NCI-H446 treated with DMSO at 0.1 percent for 48 hours (cell line): ENCODE results near the gene NKX2-2.
"Not testable (repeated sequence)": the region's sequence is repeated elsewhere in the genome, so short reads cannot be mapped to it uniquely, and the experiment has no call there.

ENCODE experiments used
- DNase-seq: peaks from one replicate; lab custom pipeline; 2025; lab: John Stamatoyannopoulos, UW

The NKX2-2 gene

DNA sequence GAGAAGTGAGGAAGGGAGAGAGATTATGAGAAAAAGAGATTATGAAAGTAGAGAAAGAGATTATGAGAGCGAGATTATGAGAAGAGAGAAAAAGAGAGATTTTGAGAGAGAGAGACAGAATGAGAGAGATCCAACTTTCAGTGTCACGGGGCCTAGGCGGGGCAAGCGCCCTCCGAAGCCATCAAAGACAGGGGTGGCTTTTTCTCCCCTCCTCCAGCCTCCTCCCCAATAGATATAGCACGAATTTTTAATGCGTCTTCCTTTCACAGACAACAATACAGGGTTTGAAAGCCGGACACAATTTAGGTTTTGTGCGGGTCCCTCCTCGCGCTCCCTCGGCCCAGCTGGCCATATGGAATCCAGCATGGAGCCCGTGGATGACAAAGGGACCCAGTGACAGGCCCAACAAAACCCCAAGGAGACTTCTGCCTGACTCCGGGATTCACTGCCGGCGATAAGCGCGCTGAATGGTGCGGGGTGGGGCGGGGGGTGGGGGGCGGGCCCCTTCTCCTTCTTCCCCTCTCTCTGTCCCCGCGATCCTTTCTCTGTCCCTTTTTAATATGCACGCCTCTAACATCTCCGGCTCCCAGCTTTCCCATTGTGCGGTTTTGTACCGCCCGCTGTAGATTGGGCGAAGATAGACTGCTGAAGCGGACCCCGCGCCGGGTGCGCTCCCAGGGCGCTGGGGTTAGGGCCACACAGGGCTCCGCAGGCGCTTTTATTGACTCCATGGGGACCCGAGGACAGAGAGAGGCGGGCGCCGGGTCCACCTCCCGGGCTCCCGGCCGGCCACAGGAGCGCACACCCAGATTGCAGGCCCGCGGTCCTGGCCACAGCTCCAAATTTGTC lies 5.4 kb downstream of the NKX2-2 start:
- no peak for DNase-seq

GRCh38 chr20:21507400-21508229 lies 6.2 kb downstream of the NKX2-2 start:
- no peak for DNase-seq

DNA sequence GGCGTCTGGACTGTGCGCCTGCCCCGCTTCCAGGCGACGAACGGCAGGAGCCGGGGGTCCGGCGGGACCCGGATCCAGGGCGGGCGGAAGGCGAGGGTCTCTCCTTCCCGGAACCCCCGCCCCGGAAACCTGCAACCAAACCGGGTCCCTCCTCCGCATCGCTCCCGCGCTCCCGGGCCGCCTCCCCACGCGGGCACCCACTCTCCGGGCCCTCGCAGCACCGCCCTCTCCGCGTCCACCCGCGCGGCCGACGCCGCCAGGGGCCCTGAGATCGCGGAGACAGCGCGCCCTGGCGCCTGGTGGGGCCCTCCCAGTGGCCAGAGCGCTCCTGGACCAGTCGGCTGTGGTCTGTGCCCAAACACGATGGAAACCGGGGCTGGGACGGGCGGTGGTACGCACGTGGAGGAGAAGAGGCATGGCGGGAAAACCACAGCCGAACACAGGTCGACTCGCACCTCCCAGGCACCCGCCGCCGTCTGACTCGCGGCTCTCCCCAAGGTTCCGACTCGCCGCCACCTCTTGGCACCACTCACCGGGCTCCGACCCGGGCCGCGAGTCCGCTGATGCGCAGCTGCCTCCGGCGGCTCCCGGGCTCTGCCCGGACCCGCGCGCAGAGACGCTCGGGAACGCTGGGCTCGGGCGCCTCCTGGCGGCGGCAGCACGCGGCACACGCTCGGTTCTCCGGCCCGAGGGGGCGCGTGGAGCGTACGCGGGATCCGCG lies 7.9 kb downstream of the NKX2-2 start:
- DNase-seq: no peak

- peak; percentile 25 for DNase-seq
Measured at GRCh38 chr20:21505161-21505809, 8.6 kb downstream of the NKX2-2 start.

GRCh38 chr20:21504323-21504722 lies 9.5 kb downstream of the NKX2-2 start:
- DNase-seq: no peak

DNA sequence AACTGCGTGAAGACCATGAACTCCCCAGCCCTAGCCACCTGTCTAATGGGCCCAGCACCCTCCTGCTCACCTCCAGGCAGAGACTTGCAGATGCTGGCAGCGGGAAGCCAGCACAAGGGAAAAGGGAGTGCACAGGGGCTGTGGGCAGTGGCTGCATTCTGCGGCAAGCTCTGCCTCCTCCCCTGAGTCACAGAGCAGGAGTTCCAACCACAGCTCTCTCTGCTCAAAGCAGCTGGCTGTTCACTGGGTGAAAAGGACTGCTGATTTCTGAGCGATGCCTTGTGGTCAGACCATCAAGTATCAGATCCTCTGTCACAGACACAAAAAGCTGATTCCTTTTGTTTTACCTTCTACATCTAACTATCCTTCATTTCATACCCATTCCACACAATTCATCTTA lies 10.5 kb downstream of the NKX2-2 start:
- no peak for DNase-seq

- DNase-seq: no peak
Measured at GRCh38 chr20:21501184-21501583, 12.7 kb downstream of the NKX2-2 start.

DNA sequence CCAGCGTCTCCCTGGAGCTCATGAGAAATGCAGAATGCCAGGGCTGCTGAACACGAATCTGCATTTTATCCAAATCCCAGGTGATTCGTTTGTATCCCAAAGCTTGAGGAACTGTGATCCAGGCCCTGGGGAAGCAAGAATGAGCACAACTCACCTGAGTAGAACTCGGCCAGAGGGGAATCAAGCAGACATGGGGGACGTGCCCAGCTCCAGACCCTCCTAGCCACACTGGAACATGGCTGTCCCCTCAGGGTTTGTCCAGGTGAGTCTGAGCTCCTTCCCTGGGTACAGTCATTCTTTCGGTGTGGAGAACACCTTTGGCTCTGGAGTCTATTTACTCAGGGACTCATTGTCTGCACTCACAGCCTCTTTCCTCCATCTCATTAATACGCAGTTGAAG lies 13.3 kb downstream of the NKX2-2 start:
- DNase-seq: no peak

DNA sequence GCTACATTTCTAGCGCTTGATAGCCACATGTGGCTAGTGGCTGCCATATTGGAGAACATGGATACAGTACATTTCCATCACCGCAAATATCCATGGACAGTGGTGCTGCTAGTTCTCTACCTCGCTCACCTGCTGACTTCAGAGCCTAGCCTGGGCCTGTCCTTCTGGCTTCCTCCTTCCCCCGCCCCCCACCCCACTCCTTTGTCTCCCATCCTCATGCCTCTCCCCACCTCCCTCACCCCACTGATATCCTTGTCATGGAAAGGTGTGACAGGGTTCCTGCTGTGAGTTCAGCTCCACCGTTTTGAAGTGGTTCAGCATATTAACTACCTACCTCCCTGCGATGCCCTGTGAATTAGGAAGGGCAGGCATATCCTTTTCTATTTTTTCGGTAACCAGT lies 14.2 kb downstream of the NKX2-2 start:
- DNase-seq: no peak

GRCh38 chr20:21498635-21499034 lies 15.2 kb downstream of the NKX2-2 start:
- DNase-seq: no peak

- no peak for DNase-seq
Measured at GRCh38 chr20:21498195-21498594, 15.7 kb downstream of the NKX2-2 start.

DNA sequence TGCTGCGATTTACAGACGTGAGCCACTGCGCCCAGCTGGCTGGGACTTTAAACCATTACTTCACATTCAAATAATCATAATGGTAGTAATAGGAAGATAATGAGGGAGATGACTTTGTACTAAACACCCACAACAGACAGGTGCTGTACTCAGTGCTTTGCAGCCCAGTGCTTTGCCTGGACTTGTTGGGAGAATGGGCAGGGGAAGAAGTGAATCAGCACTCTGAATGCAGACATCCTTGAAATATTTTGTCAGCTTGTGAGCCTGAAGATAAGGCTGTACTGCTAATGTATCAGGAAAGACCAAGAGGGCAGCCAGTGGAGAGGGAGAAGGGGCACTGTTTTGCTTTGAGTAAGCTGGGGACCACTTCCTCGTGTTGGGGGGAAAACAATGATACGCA lies 17.4 kb downstream of the NKX2-2 start:
- no peak for DNase-seq

- no peak for DNase-seq
Measured at GRCh38 chr20:21493049-21493448, 20.8 kb downstream of the NKX2-2 start.

DNA sequence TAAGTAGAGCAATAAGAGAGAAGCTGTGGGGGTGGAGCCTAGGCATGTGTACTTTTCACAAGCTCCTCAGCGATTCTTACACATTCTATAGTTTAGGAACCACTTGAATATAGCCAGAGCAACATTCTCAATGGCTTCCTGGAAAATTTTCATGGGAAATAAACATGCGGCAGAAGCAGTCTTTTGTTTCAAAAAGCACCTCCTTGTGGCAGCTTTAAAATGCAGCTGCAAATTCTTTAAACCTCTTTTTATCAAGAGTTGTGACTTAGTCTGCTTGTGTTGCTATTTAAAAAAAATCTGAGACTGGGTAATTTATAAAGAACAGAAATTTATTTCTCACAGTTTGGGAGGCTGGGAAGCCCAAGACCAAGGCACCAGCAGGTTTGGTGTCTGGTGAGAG lies 23.8 kb downstream of the NKX2-2 start:
- no peak for DNase-seq

DNA sequence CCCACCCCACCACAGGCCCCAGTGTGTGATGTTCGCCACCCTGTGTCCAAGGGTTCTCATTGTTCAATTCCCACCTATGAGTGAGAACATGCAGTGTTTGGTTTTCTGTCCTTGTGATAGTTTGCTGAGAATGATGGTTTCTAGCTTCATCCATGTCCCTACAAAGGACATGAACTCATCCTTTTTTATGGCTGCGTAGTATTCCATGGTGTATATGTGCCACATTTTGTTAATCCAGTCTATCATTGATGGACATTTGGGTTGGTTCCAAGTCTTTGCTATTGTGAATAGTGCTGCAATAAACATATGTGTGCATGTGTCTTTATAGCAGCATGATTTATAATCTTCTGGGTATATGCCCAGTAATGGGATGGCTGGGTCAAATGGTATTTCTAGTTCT lies 33.7 kb downstream of the NKX2-2 start:
- DNase-seq: not testable (repeated sequence)

DNA sequence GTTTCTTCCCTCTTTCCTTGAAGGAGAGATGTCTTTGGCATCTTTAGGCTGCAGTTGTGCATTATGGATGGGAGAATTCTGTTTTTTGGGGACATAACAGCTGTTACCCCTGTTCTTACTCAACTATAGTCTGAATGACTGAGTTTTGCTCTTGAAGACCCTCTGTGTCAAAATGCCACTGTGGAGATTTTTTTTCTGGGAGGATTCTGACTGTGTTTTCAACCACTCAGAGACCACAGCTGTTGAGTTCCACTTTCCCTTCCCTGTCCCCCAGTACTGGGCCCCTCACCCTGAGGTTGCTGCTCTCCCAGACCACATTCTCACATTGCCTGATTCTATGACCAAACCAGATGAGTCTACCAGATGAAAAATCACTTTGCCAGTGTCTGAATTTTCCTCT lies 48.1 kb downstream of the NKX2-2 start:
- no peak for DNase-seq

GRCh38 chr20:21464916-21465315 lies 48.9 kb downstream of the NKX2-2 start:
- no peak for DNase-seq
